ENCODE data around the gene YDJC.
"Not testable (repeated sequence)": the region's sequence is repeated elsewhere in the genome, so short reads cannot be mapped to it uniquely, and the experiment has no call there.

Gene YDJC

GRCh38 chr22:21623648-21623970 is 6.2 kb downstream of the YDJC start:
- no peak for TF ChIP-seq POLR2A (IDR thresholded peaks at IDR 0.05; ENCODE audit: extremely low read depth, insufficient read length)
- TF ChIP-seq CTCF (IDR thresholded peaks at IDR 0.05; ENCODE audit: low read depth, low read length): no peak
- TF ChIP-seq MYC (IDR thresholded peaks at IDR 0.05; ENCODE audit: low read depth, low read length): no peak
- H3K4me3 ChIP-seq (ENCODE audit: low read depth, low read length): no peak overlapping the region
- DNase-seq (ENCODE audit: low read depth): no peak

GRCh38 chr22:21622919-21623647 is 6.7 kb downstream of the YDJC start:
- H3K4me3 ChIP-seq (ENCODE audit: low read depth, low read length): no peak overlapping the region
- TF ChIP-seq MYC (IDR thresholded peaks at IDR 0.05; ENCODE audit: low read depth, low read length) (no peak), MAX (IDR thresholded peaks at IDR 0.05; ENCODE audit: low read depth, low read length) (no peak), CTCF (IDR thresholded peaks at IDR 0.05; ENCODE audit: low read depth, low read length) (no peak), POLR2A (IDR thresholded peaks at IDR 0.05; ENCODE audit: extremely low read depth, insufficient read length) (no peak)
- DNase-seq (ENCODE audit: low read depth): no peak

GRCh38 chr22:21622011-21622918 is 7.6 kb downstream of the YDJC start:
- no peak overlapping the region for H3K4me3 ChIP-seq (ENCODE audit: low read depth, low read length)
- DNase-seq (ENCODE audit: low read depth): no peak
- TF ChIP-seq MAX (IDR thresholded peaks at IDR 0.05; ENCODE audit: low read depth, low read length) (no peak), CTCF (IDR thresholded peaks at IDR 0.05; ENCODE audit: low read depth, low read length) (no peak), POLR2A (IDR thresholded peaks at IDR 0.05; ENCODE audit: extremely low read depth, insufficient read length) (no peak), MYC (IDR thresholded peaks at IDR 0.05; ENCODE audit: low read depth, low read length) (no peak)

- TF ChIP-seq MYC (IDR thresholded peaks at IDR 0.05; ENCODE audit: low read depth, low read length): no peak
- no peak for TF ChIP-seq MAX (IDR thresholded peaks at IDR 0.05; ENCODE audit: low read depth, low read length)
- TF ChIP-seq CTCF (IDR thresholded peaks at IDR 0.05; ENCODE audit: low read depth, low read length): no peak
- no peak for TF ChIP-seq POLR2A (IDR thresholded peaks at IDR 0.05; ENCODE audit: extremely low read depth, insufficient read length)
- DNase-seq (ENCODE audit: low read depth): no peak
- no peak overlapping the region for H3K4me3 ChIP-seq (ENCODE audit: low read depth, low read length)
These were observed 8.8 kb downstream of the YDJC start for GRCh38 chr22:21621025-21621424.

GRCh38 chr22:21617337-21617736 is 12.5 kb downstream of the YDJC start:
- DNase-seq (ENCODE audit: low read depth); H3K4me3 ChIP-seq (ENCODE audit: low read depth, low read length): not testable (repeated sequence)

- DNase-seq (ENCODE audit: low read depth): no peak
- TF ChIP-seq MYC (IDR thresholded peaks at IDR 0.05; ENCODE audit: low read depth, low read length) (no peak), POLR2A (IDR thresholded peaks at IDR 0.05; ENCODE audit: extremely low read depth, insufficient read length) (no peak), MAX (IDR thresholded peaks at IDR 0.05; ENCODE audit: low read depth, low read length) (no peak), CTCF (IDR thresholded peaks at IDR 0.05; ENCODE audit: low read depth, low read length) (no peak)
- no peak overlapping the region for H3K4me3 ChIP-seq (ENCODE audit: low read depth, low read length)
These were observed 14.1 kb downstream of the YDJC start for GRCh38 chr22:21615731-21616130.
